Measurements from ENCODE around the gene RAB3IL1. TPM values are rescaled to one million over a fixed set of nuclear protein-coding genes. Genes with fewer than 3 reads are reported as not detected.
A peak's percentile ranks its signal among the peaks of the same experiment; 100 is the strongest.

RAB3IL1 gene
- total and polyA plus RNA-seq, 9 of the 15 experiments (the other 6 are each of a cell fraction or from before 2014, with no cell fraction given): 0.15 to 42.6 (median 15.5) TPM

GRCh38 chr11:61966734-61967115 is 49.4 kb upstream of the RAB3IL1 start (continued):
- TF ChIP-seq GATAD2B (IDR thresholded peaks at IDR 0.05; ENCODE audit: borderline replicate concordance): peak; percentile 74; the same call in 1 of the 2 replicates
- TF ChIP-seq ZZZ3 (IDR thresholded peaks at IDR 0.05): no peak
- no peak for TF ChIP-seq RUNX1 (IDR thresholded peaks at IDR 0.05; ENCODE audit: low read depth)
- TF ChIP-seq NR4A1 (CRISPR knock-in tag; IDR thresholded peaks at IDR 0.05): no peak
- 0 out of 2 replicates have a peak, but pooled peaks have one; percentile 1 for TF ChIP-seq NR4A1 (tag; IDR thresholded peaks at IDR 0.05)
- TF ChIP-seq IRF2 (CRISPR knock-in tag; IDR thresholded peaks at IDR 0.05): no peak
- no peak for TF ChIP-seq TSC22D4 (tag; IDR thresholded peaks at IDR 0.05)
- no peak for TF ChIP-seq CGGBP1 (CRISPR knock-in tag; IDR thresholded peaks at IDR 0.05)
- 0 out of 2 replicates have a peak, but pooled peaks have one; percentile 17 for TF ChIP-seq ZNF395 (CRISPR knock-in tag; IDR thresholded peaks at IDR 0.05)
- no peak for TF ChIP-seq KLF10 (CRISPR knock-in tag; IDR thresholded peaks at IDR 0.05)
- no peak for TF ChIP-seq CCAR2 (IDR thresholded peaks at IDR 0.05; ENCODE audit: low read depth, low read length)
- TF ChIP-seq GABPB2 (CRISPR knock-in tag; conservative IDR thresholded peaks at IDR 0.05): no peak
- TF ChIP-seq MAZ (CRISPR knock-in tag; conservative IDR thresholded peaks at IDR 0.05 in 1 of 2, IDR thresholded peaks at IDR 0.05 in 1 of 2): peak; percentile 7 to 14; a peak in 3 of 4 replicates
- peak; percentile 96 for TF ChIP-seq ARID1B (IDR thresholded peaks at IDR 0.05)
- TF ChIP-seq ATF2 (CRISPR knock-in tag; IDR thresholded peaks at IDR 0.05): no peak
- peak; percentile 70; the same call in 1 of the 2 replicates for TF ChIP-seq ZBTB9 (CRISPR knock-in tag; IDR thresholded peaks at IDR 0.05)
- no peak; the same call in 1 of the 2 replicates for TF ChIP-seq MITF (IDR thresholded peaks at IDR 0.05)
- no peak for TF ChIP-seq ZNF507 (tag; conservative IDR thresholded peaks at IDR 0.05)
- no peak; the same call in 1 of the 2 replicates for TF ChIP-seq DMBX1 (CRISPR knock-in tag; IDR thresholded peaks at IDR 0.05; ENCODE audit: borderline replicate concordance)
- no peak for TF ChIP-seq PHTF2 (CRISPR knock-in tag; IDR thresholded peaks at IDR 0.05)

Data from K562 (cell line).